ENCODE results near the gene LINC01488.
A peak's percentile ranks its signal among the peaks of the same experiment; 100 is the strongest.

Gene LINC01488

GRCh38 chr11:69494851-69495250 lies 13.4 kb downstream of the LINC01488 start:
- DNase-seq, result no peak

- DNase-seq, result no peak
Observed at GRCh38 chr11:69495441-69496201, 14.2 kb downstream of the LINC01488 start.

GRCh38 chr11:69496202-69496557 lies 14.7 kb downstream of the LINC01488 start:
- no peak for DNase-seq

GRCh38 chr11:69496631-69497220 lies 15.3 kb downstream of the LINC01488 start:
- DNase-seq, result no peak

GRCh38 chr11:69497221-69497787 lies 15.8 kb downstream of the LINC01488 start:
- DNase-seq, result peak; percentile 14

- DNase-seq, result no peak
Observed at GRCh38 chr11:69498614-69499175, 17.2 kb downstream of the LINC01488 start.

- peak; percentile 20 for DNase-seq
Observed at GRCh38 chr11:69499186-69499917, 17.9 kb downstream of the LINC01488 start.

- DNase-seq, result no peak
Observed at GRCh38 chr11:69499918-69500284, 18.4 kb downstream of the LINC01488 start.

- no peak for DNase-seq
Observed at GRCh38 chr11:69500285-69501120, 19.0 kb downstream of the LINC01488 start.

- no peak for DNase-seq
Observed at GRCh38 chr11:69501121-69501489, 19.6 kb downstream of the LINC01488 start.

GRCh38 chr11:69501891-69502860 lies 20.7 kb downstream of the LINC01488 start:
- no peak for DNase-seq

GRCh38 chr11:69504127-69504526 lies 22.7 kb downstream of the LINC01488 start:
- no peak for DNase-seq

- no peak for DNase-seq
Observed at GRCh38 chr11:69504576-69505335, 23.3 kb downstream of the LINC01488 start.

GRCh38 chr11:69508974-69509373 lies 27.5 kb downstream of the LINC01488 start:
- DNase-seq, result no peak

GRCh38 chr11:69509381-69509780 lies 27.9 kb downstream of the LINC01488 start:
- DNase-seq, result no peak

GRCh38 chr11:69509846-69510390 lies 28.5 kb downstream of the LINC01488 start:
- no peak for DNase-seq

- no peak for DNase-seq
Observed at GRCh38 chr11:69510471-69511357, 29.3 kb downstream of the LINC01488 start.

GRCh38 chr11:69511358-69512055 lies 30.0 kb downstream of the LINC01488 start:
- no peak for DNase-seq

Measured in hematopoietic multipotent progenitor cell treated with erythropoietin and hydrocortisone succinate and interleukin-3 and kit ligand, for 6 days (in vitro differentiated cells).